H7 (cell line): Measurements from ENCODE around the gene SMIM29. TPM values are rescaled to one million over a fixed set of nuclear protein-coding genes. Genes with fewer than 3 reads are reported as not detected.

Experiments used
- DNase-seq: peaks from one replicate; pipeline ENCODE4 v3.0.0; 2012
- H3K27me3 ChIP-seq: 2 replicates; pipeline ENCODE4 v1.6.0; 2011; ENCODE audit warnings: mild to moderate bottlenecking, low read length; ENCODE audit not compliant: control insufficient read depth, insufficient read depth
- H3K36me3 ChIP-seq: replicated peaks from 2 replicates; pipeline ENCODE4 v1.5.1; 2011; ENCODE audit warnings: low read length; ENCODE audit not compliant: control insufficient read depth, insufficient read depth
- H3K4me3 ChIP-seq: 2 replicates; pipeline ENCODE4 v1.5.1; 2011; ENCODE audit warnings: low read depth, mild to moderate bottlenecking, control low read depth, low read length, moderate library complexity; ENCODE audit not compliant: insufficient read depth
- total RNA-seq: library from RNA; depleted of rRNA; stranded (reverse); fragments of >200 nt; shearing (Covaris generic); gene quantifications from 2 replicates; pipeline ENCODE4 v1.2.3, GENCODE V29; 2014

SMIM29 gene
- total RNA-seq, 1 experiment from 2014 or later, result 12.4 TPM

DNA sequence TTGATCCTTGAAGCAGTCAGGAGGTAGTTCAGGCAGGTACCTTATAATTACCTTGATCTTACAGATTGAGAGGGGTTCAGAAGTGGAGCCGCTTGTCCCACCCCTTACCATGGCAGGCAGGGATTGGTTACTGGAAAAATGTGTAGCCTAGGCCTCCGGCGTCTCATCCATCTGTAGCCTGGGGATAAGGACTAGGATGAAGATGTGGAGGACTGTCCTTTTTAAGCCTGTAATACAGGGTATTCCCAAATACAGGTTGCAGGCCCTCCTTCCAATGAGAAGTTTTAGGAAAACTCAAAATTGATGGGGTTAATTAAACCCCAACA is 9.3 kb downstream of the SMIM29 start:
- peak; percentile 50 for DNase-seq
- Histone ChIP-seq H3K36me3 (peaks cover 51% of the 10 kb centered on the region), H3K27me3 (no peaks in the 10 kb centered on the region), H3K4me3 (0 out of 2 replicates have a peak overlapping the region, but pooled peaks have one; percentile 1)

GRCh38 chr6:34238585-34239499 is 10.0 kb downstream of the SMIM29 start:
- no peaks in the 10 kb centered on the region for H3K27me3 ChIP-seq
- H3K4me3 ChIP-seq, result peak overlapping the region; percentile 95
- peaks cover 46% of the 10 kb centered on the region for H3K36me3 ChIP-seq
- peak; percentile 60 for DNase-seq

DNA sequence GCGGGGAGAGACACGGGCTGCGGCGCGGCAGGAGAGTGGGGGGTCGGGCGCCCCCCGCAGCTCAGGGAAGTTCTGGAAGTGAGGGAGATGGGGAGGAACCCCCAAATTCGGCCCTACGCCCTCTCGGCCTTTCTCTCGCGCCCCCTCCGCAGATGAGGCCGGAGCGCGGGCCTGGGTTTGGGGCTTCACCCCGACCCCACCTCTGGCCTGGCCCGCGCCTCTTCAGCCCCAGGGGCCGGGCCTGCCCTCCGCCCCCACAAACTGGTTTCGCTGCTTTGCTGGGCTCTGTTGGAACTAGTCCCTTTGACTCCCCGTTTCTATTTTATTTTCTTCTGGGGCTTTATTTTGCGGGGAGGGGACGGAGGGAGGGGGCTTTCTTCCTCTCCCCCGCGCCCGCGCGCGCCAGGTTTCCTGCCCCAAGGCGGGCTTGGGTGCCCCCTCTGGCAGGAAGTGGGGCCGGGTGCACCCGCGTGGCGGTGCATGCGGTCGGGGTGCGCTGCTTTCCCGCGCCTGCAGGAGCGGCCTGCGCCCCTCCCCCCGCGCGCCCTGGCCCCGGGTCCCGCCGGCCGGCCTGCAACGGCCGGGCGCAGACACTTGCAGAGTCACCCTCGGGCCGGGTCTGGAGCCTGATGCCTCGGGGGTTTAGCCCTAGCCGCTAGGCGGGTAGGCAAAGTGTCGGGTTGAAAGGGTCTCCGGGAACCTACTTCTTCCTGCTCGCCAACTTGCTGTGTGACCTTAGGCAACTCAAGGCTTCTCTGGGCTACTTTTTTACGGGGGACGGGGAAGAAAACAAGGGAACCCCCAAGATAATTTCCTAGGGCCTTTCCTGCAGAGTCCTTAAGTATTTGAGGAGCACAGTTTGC is 10.9 kb downstream of the SMIM29 start:
- DNase-seq, result peak; percentile 89
- H3K4me3 ChIP-seq, result peak overlapping the region; percentile 95
- H3K36me3 ChIP-seq, result peaks cover 38% of the 10 kb centered on the region
- H3K27me3 ChIP-seq, result no peaks in the 10 kb centered on the region

DNA sequence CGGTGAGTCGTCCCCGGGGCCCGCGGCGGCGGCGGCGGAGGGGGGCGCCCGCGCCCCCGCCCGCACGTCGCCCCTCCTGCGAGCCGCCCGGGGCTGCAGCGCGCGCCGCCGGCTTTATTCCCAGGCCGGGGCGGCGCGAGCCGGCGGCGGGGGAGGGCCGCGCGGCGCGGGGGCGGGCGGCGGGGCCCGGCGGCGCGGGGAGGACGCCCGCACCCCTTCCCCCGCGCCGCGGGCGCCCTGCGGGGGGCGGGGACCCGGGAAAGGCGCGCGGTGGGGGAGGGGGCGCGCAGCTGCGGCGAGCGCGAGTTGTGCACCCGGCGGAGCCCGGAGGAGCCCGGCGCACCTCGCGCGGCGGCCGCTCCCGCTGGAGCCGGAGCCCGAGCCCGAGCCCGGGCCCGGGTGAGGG is 11.5 kb downstream of the SMIM29 start:
- H3K27me3 ChIP-seq, result no peaks in the 10 kb centered on the region
- DNase-seq, result peak; percentile 78
- peak overlapping the region; percentile 95 for H3K4me3 ChIP-seq
- peaks cover 32% of the 10 kb centered on the region for H3K36me3 ChIP-seq

DNA sequence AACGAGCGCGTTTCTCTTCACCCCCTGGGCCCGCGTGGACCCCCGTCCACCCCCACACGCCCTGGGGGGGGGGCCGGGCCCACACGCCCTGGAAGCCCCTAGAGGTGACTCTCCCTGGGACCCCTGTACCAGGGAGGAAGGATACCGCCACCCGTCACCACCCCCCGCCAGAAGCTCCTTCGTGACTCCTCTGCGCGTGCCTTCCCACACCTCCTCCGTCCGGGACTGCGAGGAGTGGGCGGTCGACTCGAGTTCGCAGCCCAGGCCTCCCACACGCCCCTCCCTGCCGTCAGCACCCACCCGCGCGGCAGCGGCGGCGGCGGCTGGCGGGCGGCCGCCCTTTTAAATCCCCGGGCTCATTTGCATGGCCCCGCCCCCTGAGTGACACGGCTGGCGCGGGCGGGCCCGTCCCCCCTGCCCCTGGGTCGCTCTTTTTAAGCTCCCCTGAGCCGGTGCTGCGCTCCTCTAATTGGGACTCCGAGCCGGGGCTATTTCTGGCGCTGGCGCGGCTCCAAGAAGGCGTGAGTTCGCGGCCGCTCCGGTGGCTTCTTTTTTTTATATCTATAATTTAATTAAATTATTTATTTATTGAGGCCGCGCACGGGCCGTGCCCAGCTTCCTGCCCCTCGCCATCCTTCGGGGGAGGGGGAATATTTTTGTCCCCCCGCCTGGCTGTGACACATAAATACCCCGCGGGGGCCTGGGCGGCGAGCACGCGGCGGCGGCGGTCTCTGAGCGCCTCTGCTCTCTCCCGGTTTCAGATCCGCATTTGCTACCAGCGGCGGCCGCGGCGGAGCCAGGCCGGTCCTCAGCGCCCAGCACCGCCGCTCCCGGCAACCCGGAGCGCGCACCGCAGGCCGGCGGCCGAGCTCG is 12.1 kb downstream of the SMIM29 start, which contains the start of gene HMGA1:
TSS of gene HMGA1 (plus strand) at position 431 of the 873 bp plus-strand sequence. CDS start 3,908 bp downstream, outside the sequence.
- peaks cover 26% of the 10 kb centered on the region for H3K36me3 ChIP-seq
- peak within 1 kb of the TSS; percentile 95 for H3K4me3 ChIP-seq
- peak; percentile 99 for DNase-seq
- no peaks in the 10 kb centered on the region for H3K27me3 ChIP-seq

GRCh38 chr6:34236131-34236442 is 12.7 kb downstream of the SMIM29 start:
- Histone ChIP-seq H3K27me3 (no peaks in the 10 kb centered on the region), H3K36me3 (peaks cover 20% of the 10 kb centered on the region), H3K4me3 (peak overlapping the region; percentile 86)
- DNase-seq, result no peak

DNA sequence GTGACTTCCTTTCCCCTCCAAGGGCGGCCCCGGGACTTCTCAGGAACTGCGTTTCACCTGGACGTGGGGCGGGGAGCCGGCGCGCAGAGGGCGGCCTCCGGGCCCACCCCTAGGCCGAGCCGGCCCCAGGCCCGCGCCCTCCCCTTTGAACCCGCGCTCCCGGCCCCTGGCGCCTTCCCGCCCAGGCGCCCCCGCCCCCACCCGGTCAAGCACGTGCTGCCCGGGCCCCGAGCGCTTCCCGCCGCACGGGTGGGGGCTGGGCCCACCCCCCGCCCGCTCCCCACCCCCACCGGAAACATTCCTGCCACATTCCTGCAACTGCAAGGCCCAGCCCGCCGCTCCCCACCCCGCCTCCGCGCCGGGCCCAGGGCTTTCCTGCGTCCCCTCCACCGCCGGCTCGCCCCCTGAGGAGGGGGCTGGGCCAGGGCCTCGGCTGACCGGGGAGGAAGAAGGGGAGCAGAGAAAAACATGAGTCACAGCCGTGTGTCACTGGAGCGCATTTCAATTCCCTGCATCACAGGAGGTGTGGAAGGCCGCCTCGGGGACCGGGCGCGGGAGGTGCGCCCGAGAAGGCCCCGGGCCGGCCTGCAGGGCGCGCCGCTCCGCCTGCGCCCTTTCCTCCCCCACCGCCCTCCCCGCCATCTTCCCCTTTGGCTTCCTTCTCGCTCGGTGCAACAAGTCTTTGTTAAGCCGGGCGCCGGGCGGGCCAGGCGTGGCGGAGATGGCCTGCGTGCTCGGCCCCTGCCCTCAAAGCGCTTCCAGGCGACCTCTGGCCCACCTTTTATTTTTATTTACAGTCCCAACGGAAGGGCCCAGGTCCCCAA is 13.3 kb downstream of the SMIM29 start:
- peak; percentile 99 for DNase-seq
- H3K27me3 ChIP-seq, result no peaks in the 10 kb centered on the region
- H3K36me3 ChIP-seq, result peaks cover 15% of the 10 kb centered on the region
- peak overlapping the region; percentile 86 for H3K4me3 ChIP-seq

DNA sequence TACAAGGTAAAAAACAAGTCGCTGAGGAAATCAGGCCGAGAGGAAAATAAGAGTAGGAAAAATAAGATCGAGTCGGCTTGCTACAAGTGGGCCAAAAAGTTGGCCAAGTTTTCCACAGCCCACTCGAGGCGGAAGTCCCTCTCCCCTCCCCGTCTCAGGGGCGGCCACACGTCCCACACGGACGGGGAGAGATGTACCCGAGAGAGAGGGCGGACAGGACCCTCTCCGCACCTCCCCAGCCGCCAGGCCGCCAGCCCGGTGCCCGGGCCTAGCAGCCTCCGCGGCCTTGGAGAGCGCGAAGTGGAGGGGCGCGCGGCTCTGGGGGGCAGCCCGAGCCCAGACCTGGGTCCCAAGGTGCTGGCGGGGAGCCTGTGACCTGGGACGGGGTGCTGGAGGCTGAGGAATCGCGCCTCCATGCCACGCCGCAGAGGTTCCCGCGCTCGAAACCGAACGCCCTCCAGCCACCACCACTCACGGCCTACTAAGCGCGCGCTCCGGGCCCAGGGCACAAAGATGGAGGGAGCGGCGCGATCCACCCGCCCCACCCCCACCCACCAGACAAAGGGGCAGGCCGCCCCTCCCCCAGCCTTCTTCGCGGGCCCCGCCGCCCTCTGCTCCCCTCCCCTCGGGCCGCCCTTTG is 14.0 kb downstream of the SMIM29 start:
- peak overlapping the region; percentile 50 for H3K4me3 ChIP-seq
- DNase-seq, result no peak
- no peaks in the 10 kb centered on the region for H3K27me3 ChIP-seq
- peaks cover 8% of the 10 kb centered on the region for H3K36me3 ChIP-seq

GRCh38 chr6:34233867-34234266 is 14.9 kb downstream of the SMIM29 start:
- Histone ChIP-seq H3K4me3 (no peak overlapping the region), H3K27me3 (no peaks in the 10 kb centered on the region), H3K36me3 (peaks cover 3% of the 10 kb centered on the region; the same call in 1 of the 2 replicates)
- peak; percentile 34 for DNase-seq

DNA sequence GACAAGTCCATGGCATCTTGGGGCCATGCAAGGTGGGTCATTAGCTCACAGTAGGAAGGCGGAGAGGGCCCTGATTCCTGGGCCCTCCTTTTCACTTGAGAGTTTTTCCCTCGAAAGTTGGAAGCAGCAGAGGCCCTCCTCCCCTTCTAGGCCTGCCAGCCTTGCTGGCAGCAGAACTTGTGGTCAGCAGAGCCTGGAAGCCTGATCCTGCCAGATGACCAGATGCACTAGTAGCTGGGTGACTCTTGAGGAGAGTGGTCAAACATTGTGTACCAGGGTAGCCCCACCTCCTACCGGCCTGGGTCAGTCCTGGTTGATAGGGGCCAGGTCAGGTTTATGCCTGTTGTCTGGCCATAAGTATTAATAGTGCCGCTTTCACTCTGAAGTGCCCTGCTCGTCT is 15.9 kb downstream of the SMIM29 start:
- peak; percentile 16 for DNase-seq
- Histone ChIP-seq H3K4me3 (no peak overlapping the region), H3K27me3 (no peaks in the 10 kb centered on the region), H3K36me3 (no peaks in the 10 kb centered on the region)

DNA sequence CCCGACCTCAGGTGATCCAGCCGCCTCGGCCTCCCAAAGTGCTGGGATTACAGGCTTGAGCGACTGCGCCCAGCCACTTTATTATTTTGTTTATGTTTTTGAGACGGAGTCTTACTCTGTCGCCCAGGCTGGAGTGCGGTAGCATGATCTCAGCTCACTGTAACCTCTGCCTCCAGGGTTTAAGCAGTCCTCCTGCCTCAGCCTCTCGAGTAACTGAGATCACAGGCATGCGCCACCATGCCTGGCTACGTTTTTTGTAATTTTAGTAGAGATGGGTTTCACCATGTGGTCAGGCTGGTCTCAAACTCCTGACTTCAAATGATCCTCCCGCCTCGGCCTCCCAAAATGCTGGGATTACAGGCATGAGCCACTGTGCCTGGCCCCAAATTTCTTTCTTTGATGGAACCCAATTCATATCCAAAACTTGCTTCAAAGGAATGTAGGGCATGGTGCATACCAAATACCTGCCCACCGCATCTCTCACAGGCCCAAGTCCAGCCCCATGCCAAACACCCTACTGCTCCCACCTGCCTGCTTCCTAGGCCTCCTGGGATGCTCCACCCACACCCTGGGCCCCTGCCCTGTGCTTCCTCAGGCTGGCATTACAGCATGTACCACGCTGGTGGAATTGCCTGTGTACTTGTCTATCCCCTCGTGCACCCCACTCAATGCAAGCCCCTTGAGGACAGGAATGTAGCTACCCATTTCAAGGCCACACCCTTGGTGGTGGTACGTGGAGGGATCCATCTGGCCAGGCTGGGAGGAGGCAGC is 17.1 kb downstream of the SMIM29 start:
- no peaks in the 10 kb centered on the region for H3K36me3 ChIP-seq
- H3K27me3 ChIP-seq, result no peaks in the 10 kb centered on the region
- DNase-seq, result peak; percentile 6
- no peak overlapping the region for H3K4me3 ChIP-seq

GRCh38 chr6:34230653-34231371 is 18.0 kb downstream of the SMIM29 start:
- Histone ChIP-seq H3K4me3 (no peak overlapping the region), H3K27me3 (no peaks in the 10 kb centered on the region), H3K36me3 (no peaks in the 10 kb centered on the region)
- peak; percentile 3 for DNase-seq
